Kidney (tissue), 14 donors: ENCODE measurements around the gene ANKRD24. TPM values are rescaled to one million over a fixed set of nuclear protein-coding genes. Genes with fewer than 3 reads are reported as not detected.
"Not testable (repeated sequence)": the region's sequence is repeated elsewhere in the genome, so short reads cannot be mapped to it uniquely, and the experiment has no call there.

Experiments
- DNase-seq, 5 donors: peaks; one replicate each; pipeline ENCODE4 v3.0.0-alpha.2; 2013 to 2020
- FAIRE-seq: peaks from 2 replicates; lab custom pipeline; 2012; peaks lifted over from hg19 to GRCh38; lab: Jason Lieb, UNC
- H3K27ac ChIP-seq, 2 donors: one replicate each; pipeline ENCODE4 v1.7.0; 2013; ENCODE audit warnings: low read depth in 2 of 2, low read length in 2 of 2, inconsistent platforms in 1 of 2
- H3K27me3 ChIP-seq: one replicate; pipeline ENCODE4 v1.7.1; 2013; ENCODE audit warnings: low read length, inconsistent platforms; ENCODE audit not compliant: control insufficient read depth, insufficient read depth
- H3K36me3 ChIP-seq, 3 donors: one replicate each; pipeline versions ENCODE4 v1.7.0 to v1.7.1; 2013; ENCODE audit warnings: low read length in 3 of 3, control low read depth in 1 of 3, inconsistent platforms in 1 of 3; ENCODE audit not compliant: insufficient read depth in 3 of 3, control insufficient read depth in 2 of 3
- H3K4me1 ChIP-seq, 3 donors: one replicate each; pipeline versions ENCODE4 v1.7.0 to v1.7.1; 2013; ENCODE audit warnings: low read length in 3 of 3, inconsistent platforms in 1 of 3, low read depth in 1 of 3; ENCODE audit not compliant: control insufficient read depth in 2 of 3, insufficient read depth in 2 of 3
- H3K4me3 ChIP-seq, 3 donors: one replicate each; pipeline versions ENCODE4 v1.7.0 to v1.8.1; 2013; ENCODE audit warnings: low read length in 3 of 3, control low read depth in 1 of 3, inconsistent platforms in 1 of 3
- H3K9ac ChIP-seq, 3 donors: one replicate each; pipeline versions ENCODE4 v1.7.0 to v1.7.1; 2013; ENCODE audit warnings: low read length in 3 of 3, control low read depth in 1 of 3, inconsistent platforms in 1 of 3
- H3K9me3 ChIP-seq, 3 donors: one replicate each; pipeline versions ENCODE4 v1.7.0 to v1.7.1; 2013; ENCODE audit warnings: low read length in 3 of 3, control low read depth in 1 of 3, inconsistent platforms in 1 of 3; ENCODE audit not compliant: control insufficient read depth in 2 of 3, insufficient read depth in 1 of 3
- intact Hi-C: fragments of 100-400 bp; cut with DNase I; formaldehyde crosslinking; loops from one replicate; pipeline ENCODE4 v1.11.1; 2022
- polyA plus RNA-seq: library from polyadenylated mRNA; stranded (reverse); fragments of 350-450 nt; fragmentation: Illumina TruSeq; extraction: RNeasy Lipid Tissue Mini Kit (QIAGEN cat#74804); gene quantifications from one replicate; pipeline ENCODE4 v1.2.3, GENCODE V29; 2014; ENCODE audit warnings: low read depth, low replicate concordance; ENCODE audit not compliant: insufficient read depth
- total RNA-seq: library from RNA; stranded (reverse); fragmentation: NEBNext Ultra II Directional; extraction: Animal tissue kit (Norgen Biotek cat#: 25700); gene quantifications from one replicate; pipeline ENCODE4 v1.2.1, GENCODE V29; 2021
- TF ChIP-seq, protein P1 (sequence below): IDR thresholded peaks from 3 replicates; pipeline ENCODE4 v1.5.1; 2012; ENCODE audit warnings: mild to moderate bottlenecking, moderate library complexity, borderline replicate concordance; ENCODE audit not compliant: insufficient read depth; ENCODE audit errors: extremely low read depth
- donor health status: control.
- donor health status: control.
- donor health status: control.
- donor health status: control.
- donor health status: control.
- donor health status: DM: yes; HTN: yes; CAD: no.
- donor health status: Normal renal cell carcinoma (clear cell type).

Gene ANKRD24
- total and polyA plus RNA-seq, 2 donors from 2014 or later = 0.72 to 1.8 TPM

DNA sequence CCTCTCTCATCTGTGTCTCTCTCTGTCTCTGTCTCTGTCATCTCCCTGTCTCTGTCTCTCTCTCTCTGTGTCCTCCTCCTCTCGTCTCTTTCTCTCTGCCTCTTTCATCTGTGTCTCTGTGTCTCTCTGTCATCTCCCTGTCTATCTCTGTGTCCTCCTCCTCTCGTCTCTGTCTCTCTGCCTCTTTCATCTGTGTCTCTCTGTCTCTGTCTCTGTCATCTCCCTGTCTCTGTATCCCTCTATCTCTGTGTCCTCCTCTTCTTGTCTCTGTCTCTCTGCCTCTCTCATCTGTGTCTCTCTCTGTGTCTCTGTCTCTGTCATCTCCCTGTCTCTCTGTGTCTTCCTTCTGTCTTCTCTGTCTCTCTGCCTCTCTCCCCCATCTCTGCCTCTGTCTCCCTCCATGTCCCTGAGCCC is 46.3 kb downstream of the ANKRD24 start:
- intact Hi-C loops = no loop called here
- no peak overlapping the region for H3K9ac ChIP-seq
- TF ChIP-seq, protein P1, sequence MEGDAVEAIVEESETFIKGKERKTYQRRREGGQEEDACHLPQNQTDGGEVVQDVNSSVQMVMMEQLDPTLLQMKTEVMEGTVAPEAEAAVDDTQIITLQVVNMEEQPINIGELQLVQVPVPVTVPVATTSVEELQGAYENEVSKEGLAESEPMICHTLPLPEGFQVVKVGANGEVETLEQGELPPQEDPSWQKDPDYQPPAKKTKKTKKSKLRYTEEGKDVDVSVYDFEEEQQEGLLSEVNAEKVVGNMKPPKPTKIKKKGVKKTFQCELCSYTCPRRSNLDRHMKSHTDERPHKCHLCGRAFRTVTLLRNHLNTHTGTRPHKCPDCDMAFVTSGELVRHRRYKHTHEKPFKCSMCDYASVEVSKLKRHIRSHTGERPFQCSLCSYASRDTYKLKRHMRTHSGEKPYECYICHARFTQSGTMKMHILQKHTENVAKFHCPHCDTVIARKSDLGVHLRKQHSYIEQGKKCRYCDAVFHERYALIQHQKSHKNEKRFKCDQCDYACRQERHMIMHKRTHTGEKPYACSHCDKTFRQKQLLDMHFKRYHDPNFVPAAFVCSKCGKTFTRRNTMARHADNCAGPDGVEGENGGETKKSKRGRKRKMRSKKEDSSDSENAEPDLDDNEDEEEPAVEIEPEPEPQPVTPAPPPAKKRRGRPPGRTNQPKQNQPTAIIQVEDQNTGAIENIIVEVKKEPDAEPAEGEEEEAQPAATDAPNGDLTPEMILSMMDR = no peak
- no peak for DNase-seq
- no peak overlapping the region for H3K4me3 ChIP-seq
- no peak overlapping the region for H3K27ac ChIP-seq
- no peak for FAIRE-seq
- peaks cover 0 to 2% (median 0%) of the 10 kb centered on the region in 3 donors for H3K4me1 ChIP-seq
- H3K27me3 ChIP-seq = peaks cover 9% of the 10 kb centered on the region
- no peaks in the 10 kb centered on the region for H3K36me3 ChIP-seq
- no peaks in the 10 kb centered on the region for H3K9me3 ChIP-seq

DNA sequence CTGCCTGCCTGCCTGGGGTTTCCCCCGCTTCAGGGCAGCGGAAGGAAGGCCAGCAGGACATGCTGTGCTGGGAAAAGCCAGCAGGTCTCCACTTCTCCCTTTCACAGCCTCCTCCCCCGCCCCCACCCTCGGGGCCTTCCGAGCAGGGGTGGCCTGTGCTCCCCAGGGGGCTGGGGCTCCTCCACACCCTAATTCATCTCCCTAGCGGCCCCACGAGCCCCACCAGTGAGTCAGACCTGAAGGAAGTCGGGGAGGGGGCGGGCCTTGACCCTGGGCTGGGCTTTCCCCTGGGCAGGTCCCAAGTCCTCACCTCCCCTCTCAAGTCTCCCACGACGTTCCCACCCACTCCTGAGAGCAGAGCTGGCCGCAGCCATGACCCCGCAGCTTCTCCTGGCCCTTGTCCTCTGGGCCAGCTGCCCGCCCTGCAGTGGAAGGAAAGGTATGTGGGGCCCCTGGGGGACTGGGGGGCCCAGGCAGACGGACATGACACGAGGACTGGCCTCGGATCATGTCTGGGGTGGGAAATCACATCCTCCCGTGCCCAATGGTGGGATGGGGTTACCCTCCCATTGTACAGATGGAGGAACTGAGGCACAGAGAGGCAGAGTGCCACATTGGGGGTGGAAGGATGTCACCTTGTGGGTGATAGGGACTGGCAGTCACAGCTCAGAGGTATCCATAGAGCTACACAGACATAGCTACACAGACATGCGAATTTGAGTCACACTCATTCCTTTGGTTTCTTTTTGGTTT is 46.9 kb downstream of the ANKRD24 start, which contains the start of gene EBI3:
Gene EBI3 (plus strand): TSS at position 345 of the 753 bp plus-strand sequence. CDS start 28 bp downstream, at position 373.
- Histone ChIP-seq H3K4me3 (no peak within 1 kb of the TSS), H3K9me3 (no peaks in the 10 kb centered on the region), H3K27ac (no peak within 1 kb of the TSS), H3K36me3 (no peaks in the 10 kb centered on the region), H3K4me1 (peaks cover 0 to 2% (median 0%) of the 10 kb centered on the region in 3 donors), H3K27me3 (peaks cover 9% of the 10 kb centered on the region), H3K9ac (no peak within 1 kb of the TSS)
- DNase-seq (peak in 4 of 5 donors; percentile 24 to 64 (median 32)), FAIRE-seq (no peak)
- TF ChIP-seq, protein P1 = no peak
- intact Hi-C loops = no loop called here

DNA sequence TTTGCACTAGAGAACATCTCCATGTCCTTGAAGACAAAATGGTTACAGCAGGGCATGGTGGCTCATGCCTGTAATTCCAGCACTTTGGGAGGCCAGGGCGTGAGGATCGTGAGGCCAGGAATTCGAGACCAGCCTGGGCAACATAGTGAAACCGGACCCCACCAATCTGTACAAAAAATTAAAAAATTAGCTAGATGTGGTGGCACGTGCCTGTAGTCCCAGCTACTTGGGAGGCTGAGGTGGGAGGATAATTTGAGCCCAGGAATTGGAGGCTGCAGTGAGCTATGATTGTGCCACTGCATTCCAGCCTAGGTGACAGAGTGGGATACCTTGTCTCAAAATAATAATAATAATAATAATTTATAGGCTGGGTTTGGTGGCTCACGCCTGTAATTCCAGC is 47.7 kb downstream of the ANKRD24 start:
- H3K27me3 ChIP-seq, H3K27ac ChIP-seq, H3K4me3 ChIP-seq, H3K9me3 ChIP-seq, DNase-seq, FAIRE-seq, H3K9ac ChIP-seq, H3K36me3 ChIP-seq, intact Hi-C loops, H3K4me1 ChIP-seq: not testable (repeated sequence)

DNA sequence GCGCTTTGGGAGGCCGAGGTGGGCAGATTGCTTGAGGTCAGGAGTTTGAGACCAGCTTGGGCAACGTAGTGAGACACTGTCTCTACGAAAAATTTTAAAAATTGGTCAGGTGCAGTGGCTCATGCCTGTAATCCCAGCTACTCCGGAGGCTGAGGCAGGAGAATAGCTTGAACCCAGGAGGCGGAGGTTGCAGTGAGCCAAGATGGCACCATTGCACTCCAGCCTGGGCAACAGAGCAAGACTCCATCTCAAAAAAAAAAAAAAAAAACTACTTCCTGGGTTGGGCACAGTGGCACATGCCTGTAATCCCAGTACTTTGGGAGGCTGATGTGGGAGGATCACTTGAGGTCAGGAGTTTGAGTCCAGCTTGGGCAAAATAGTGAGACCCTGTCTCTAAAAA is 49.0 kb downstream of the ANKRD24 start:
- H3K9me3 ChIP-seq, H3K27me3 ChIP-seq, H3K4me3 ChIP-seq, FAIRE-seq, H3K4me1 ChIP-seq, DNase-seq, H3K27ac ChIP-seq, H3K36me3 ChIP-seq, H3K9ac ChIP-seq, intact Hi-C loops: not testable (repeated sequence)

DNA sequence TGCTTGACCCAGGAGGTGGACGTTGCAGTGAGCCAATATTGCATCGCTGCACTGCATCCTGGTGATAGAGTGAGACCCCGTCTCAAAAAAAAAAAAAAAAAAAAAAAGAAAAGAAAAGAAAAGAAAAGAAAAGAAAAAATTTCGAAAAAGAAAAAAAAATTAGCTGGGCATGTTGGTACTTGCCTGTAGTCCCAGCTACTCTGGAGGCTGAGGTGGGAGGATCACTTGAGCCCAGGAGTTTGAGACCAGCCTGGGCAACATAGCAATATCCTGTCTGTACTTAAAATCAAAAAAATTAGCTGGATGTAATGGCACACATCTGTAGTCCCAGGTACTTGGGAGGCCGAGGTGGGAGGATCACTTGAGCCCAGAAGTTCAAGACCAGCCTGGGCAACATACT is 49.6 kb downstream of the ANKRD24 start:
- H3K4me1 ChIP-seq, H3K4me3 ChIP-seq, FAIRE-seq, DNase-seq, intact Hi-C loops, H3K27me3 ChIP-seq, H3K9me3 ChIP-seq, H3K9ac ChIP-seq, H3K36me3 ChIP-seq, H3K27ac ChIP-seq: not testable (repeated sequence)
